DND-41 (cell line): Measurements from ENCODE around the gene COG5.

ENCODE experiments used
- CTCF ChIP-seq: IDR thresholded peaks from 2 replicates; pipeline ENCODE4 v1.5.1; 2012; ENCODE audit warnings: borderline replicate concordance, low read length, moderate library complexity, mild to moderate bottlenecking; ENCODE audit not compliant: poor library complexity, severe bottlenecking; ENCODE audit errors: extremely low read depth
- EZH2 ChIP-seq: IDR thresholded peaks from 3 replicates; pipeline ENCODE4 v1.6.1; 2012; ENCODE audit warnings: borderline replicate concordance, low read depth, mild to moderate bottlenecking, moderate library complexity, low read length, inconsistent platforms; ENCODE audit not compliant: severe bottlenecking

- TF ChIP-seq CTCF (no peak), EZH2 (no peak)
Observed at GRCh38 chr7:107582875-107583274, 19.2 kb upstream of the COG5 start.
